ENCODE data around the gene HOXC6.
"Not testable (repeated sequence)": the region's sequence is repeated elsewhere in the genome, so short reads cannot be mapped to it uniquely, and the experiment has no call there.

HOXC6 gene

DNA sequence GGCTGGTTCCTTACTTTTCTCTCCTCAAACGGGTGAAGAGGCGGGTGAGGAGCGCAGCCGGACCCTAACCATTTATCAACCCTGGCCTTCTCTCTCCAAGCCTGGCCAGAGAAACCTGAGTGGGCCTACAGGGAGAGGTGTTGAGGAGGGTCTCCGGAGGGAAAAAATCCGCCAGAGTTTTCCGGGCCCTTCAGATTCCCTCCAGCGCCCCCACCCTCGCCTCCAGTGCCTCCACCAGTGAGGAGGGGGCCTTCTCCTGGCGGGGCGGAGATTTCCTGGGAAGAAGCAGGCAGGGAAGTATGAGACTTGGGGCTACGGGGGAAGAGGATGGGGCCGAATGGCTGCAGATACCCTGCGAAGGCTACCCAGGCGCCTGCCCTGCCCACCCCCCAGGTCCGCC is 3.2 kb downstream of the HOXC6 start:
- no peak for DNase-seq

GRCh38 chr12:54032086-54032619 is 3.9 kb downstream of the HOXC6 start:
- no peak for DNase-seq

DNA sequence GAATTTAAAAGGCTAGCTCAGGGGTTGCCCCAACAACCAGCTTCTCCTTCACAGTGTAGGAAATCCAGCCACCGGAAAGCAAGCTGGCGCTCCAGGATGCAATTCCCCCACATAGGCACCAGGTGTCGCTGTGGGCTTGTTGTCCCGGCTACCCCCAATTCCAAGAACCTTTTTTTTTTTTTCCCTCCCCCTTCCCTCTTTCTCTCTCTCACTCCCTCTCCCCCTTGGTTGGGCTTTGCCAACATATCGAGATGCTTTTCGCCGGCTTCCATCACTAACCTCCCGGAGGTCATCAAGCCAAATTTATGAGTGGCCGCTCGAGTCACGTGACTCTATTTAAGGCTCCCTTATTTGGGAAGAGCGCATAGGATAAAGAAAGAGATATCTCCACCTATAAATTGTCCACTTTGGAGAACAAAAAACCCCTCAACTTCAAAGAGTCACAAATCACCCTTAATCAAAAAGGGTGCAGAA is 4.4 kb downstream of the HOXC6 start, which contains the start of gene HOXC5:
Gene HOXC5 (plus strand): TSS at position 424 of the 474 bp plus-strand sequence. CDS start 73 bp downstream, outside the sequence.
- DNase-seq: peak; percentile 30

DNA sequence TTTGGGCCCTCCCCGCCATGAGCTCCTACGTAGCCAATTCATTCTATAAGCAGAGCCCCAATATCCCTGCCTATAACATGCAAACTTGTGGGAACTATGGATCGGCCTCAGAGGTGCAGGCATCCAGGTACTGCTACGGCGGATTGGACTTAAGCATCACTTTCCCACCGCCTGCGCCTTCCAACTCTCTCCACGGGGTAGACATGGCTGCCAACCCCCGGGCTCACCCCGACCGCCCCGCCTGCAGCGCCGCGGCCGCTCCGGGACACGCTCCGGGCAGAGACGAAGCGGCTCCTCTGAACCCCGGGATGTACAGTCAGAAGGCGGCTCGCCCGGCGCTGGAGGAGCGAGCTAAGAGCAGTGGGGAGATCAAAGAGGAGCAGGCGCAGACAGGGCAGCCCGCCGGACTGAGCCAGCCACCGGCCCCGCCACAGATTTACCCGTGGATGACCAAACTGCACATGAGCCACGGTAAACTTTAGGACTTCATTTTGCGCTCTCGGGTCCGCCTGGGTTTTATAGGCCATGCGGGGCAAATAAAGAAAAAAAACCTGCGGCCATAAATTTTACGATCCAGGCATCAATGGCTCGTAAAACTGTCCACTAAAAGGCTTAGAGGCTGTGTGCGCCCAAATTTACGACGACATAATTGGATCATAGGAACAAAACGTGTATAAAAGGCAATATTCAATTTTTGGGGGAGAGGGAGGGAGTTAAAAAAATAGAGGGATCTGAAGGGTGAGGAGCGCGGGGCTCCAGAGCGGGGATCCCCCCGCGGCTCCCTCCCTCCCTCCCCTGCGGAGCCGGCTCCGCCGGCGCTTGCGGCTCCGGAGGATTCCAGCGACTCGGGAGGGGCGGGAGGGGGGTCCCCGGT is 5.1 kb downstream of the HOXC6 start:
- DNase-seq: no peak

GRCh38 chr12:54033980-54034784 is 5.9 kb downstream of the HOXC6 start:
- DNase-seq: no peak

GRCh38 chr12:54034785-54035310 is 6.6 kb downstream of the HOXC6 start:
- no peak for DNase-seq

DNA sequence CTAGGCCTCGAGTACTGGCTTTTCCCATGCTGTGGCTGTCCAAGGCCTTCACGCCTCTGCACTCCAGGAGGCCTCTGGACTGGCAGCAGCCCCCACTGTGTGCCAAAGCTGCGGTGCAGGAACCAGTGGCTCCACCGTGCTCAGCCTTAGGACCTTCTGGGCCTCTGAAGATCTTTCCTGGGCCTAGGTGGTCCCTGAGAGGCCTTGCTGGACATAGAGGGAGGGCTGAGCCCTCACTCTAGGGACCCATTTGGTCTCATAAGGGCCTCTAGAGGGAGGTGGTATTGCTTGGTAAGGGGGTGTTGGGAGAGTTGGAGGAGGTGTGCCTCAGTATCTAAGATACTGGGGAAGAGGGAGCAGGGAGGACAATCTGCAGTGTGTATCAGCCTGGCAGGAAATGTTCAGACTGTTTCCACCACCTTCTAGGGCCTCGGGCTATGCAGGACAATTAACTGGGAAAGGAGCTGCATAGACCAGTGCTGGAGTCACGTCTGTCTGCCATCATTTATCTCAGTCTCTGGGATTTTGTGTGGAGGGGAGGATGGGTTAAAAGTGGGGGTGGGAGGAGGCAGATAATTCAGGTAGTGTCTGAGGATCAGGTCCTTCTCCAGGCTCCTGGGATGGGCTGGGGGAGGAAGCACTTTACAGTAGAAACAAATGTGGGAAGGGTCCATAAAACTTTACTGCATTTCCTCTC is 7.5 kb downstream of the HOXC6 start:
- no peak for DNase-seq

GRCh38 chr12:54036620-54037359 is 8.6 kb downstream of the HOXC6 start:
- DNase-seq: no peak

- DNase-seq: no peak
These were observed 9.4 kb downstream of the HOXC6 start for GRCh38 chr12:54037360-54038283.

DNA sequence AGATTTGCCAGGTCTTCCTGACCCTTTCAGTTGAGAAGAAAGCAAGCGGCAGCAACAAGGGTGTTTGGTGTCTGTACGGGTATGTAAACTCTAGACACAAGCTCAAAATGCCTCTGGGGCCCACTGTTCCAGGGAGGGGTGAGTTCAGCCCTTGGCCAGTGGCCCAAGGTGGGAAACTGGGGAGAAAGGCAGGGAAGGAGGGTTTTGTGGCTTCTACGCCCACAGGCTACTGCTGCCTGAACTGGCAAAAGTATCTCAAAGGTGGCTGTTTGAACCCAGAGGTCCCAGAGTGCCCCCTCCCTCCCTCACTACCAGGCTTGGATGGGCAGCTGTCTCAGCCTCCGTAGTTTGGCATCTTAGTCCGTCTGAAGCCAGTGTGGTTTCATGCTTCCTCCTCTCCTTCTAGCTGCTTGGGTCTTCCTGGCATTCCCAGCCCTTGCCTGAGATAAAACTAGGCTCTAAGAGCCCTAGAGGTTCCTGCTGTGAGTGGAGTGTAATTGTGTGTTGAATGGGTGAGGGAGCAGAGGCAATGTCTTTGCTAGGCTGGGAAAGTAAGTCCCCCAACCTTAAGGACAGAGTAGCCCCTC is 10.1 kb downstream of the HOXC6 start:
- DNase-seq: no peak

DNA sequence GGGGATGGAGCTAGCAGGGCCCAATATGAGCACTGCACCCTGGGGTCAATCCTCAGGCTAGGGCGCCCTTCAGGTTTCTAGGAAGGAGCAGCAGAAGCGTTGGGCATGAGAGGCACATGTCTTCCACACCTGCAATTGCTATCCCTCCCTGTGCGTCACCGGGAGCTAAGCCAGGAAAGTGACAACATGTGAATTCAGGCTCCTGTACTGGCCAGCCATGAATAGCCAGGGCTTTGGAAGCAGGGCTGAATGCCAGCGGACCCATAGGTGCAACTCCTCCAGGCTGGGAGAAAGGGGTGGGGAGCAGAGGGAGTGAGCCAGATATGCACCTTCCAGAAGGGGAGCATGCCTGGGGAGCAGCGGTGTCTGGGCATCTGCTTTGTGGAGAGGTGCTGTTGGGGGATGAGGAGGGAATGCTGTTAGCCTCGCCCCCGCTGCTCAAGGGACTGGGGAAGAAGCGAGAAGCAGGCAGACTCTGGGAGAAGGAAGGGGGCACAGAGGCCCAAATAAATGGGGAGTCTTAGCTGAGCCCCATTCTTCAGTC is 10.7 kb downstream of the HOXC6 start:
- DNase-seq: no peak

- no peak for DNase-seq
These were observed 11.3 kb downstream of the HOXC6 start for GRCh38 chr12:54039417-54040147.

DNA sequence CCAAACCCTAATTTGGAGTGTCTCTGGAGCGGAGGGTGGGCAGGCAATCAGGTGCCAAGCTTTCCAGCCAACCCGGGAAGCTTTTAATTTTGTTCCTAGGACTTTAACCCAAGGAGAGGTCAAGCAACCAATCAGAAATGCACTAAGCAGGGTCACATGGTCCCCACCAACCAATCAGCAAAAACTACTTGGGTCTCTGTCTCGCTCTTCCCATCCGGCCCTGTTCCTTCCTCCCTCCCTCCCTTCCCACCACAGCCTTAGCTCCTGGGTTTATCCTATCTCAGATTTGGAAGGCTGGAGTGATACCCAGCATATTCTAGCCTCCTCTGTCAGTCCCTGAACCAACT is 11.9 kb downstream of the HOXC6 start:
- DNase-seq: no peak

- no peak for DNase-seq
These were observed 12.4 kb downstream of the HOXC6 start for GRCh38 chr12:54040648-54041047.

- DNase-seq: no peak
These were observed 13.0 kb downstream of the HOXC6 start for GRCh38 chr12:54041097-54041690.

DNA sequence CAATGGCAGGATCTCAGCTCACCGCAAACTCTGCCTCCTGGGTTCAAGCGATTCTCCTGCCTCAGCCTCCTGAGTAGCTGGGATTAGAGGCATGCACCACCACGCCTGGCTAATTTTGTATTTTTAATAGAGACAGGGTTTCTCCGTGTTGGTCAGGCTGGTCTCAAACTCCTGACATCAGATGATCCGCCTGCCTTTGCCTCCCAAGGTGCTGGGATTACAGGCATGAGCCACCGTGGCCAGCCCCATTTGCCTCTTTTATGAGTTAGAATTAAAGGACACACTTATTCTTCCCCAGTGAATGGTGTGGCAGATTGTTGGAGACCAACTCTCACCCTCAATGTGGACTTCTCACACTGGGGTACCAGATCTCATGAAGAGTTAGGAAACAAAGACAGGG is 13.8 kb downstream of the HOXC6 start:
- not testable (repeated sequence) for DNase-seq

GRCh38 chr12:54042970-54043853 is 15.0 kb downstream of the HOXC6 start:
- DNase-seq: no peak

Data from NCI-H510A (cell line).